ES-I3 (cell line): ENCODE measurements around the gene EYS.

Source experiments
- H3K36me3 ChIP-seq: 2 replicates; pipeline ENCODE4 v1.6.1; 2013; ENCODE audit warnings: mild to moderate bottlenecking, low read length, control low read depth, moderate library complexity; ENCODE audit not compliant: insufficient read depth
- H3K4me1 ChIP-seq: 2 replicates; pipeline ENCODE4 v1.6.1; 2013; ENCODE audit warnings: mild to moderate bottlenecking, control low read depth, low read length; ENCODE audit not compliant: insufficient read depth
- H3K9ac ChIP-seq: 2 replicates; pipeline ENCODE4 v1.6.1; 2013; ENCODE audit warnings: low read depth, mild to moderate bottlenecking, low read length, moderate library complexity
- H3K9me3 ChIP-seq: 2 replicates; pipeline ENCODE4 v1.6.1; 2013; ENCODE audit warnings: mild to moderate bottlenecking, low read length, moderate library complexity; ENCODE audit not compliant: control insufficient read depth, insufficient read depth

Gene EYS

GRCh38 chr6:64672131-64672530 lies 1034.9 kb downstream of the EYS start:
- no peaks in the 10 kb centered on the region for H3K4me1 ChIP-seq
- H3K36me3 ChIP-seq, result no peaks in the 10 kb centered on the region
- no peaks in the 10 kb centered on the region for H3K9me3 ChIP-seq
- H3K9ac ChIP-seq, result no peak overlapping the region

- H3K9ac ChIP-seq, result no peak overlapping the region
- no peaks in the 10 kb centered on the region for H3K36me3 ChIP-seq
- H3K9me3 ChIP-seq, result no peaks in the 10 kb centered on the region
- H3K4me1 ChIP-seq, result no peaks in the 10 kb centered on the region
Observed at GRCh38 chr6:64665137-64665536, 1041.9 kb downstream of the EYS start.

GRCh38 chr6:64664480-64664879 lies 1042.5 kb downstream of the EYS start:
- Histone ChIP-seq H3K36me3 (no peaks in the 10 kb centered on the region), H3K9ac (no peak overlapping the region), H3K9me3 (no peaks in the 10 kb centered on the region), H3K4me1 (no peaks in the 10 kb centered on the region)

- H3K9me3 ChIP-seq, result no peaks in the 10 kb centered on the region
- no peaks in the 10 kb centered on the region for H3K36me3 ChIP-seq
- no peak overlapping the region for H3K9ac ChIP-seq
- H3K4me1 ChIP-seq, result no peaks in the 10 kb centered on the region
Observed at GRCh38 chr6:64644024-64644423, 1063.0 kb downstream of the EYS start.

- no peak overlapping the region for H3K9ac ChIP-seq
- H3K36me3 ChIP-seq, result no peaks in the 10 kb centered on the region
- H3K9me3 ChIP-seq, result no peaks in the 10 kb centered on the region
- H3K4me1 ChIP-seq, result no peaks in the 10 kb centered on the region
Observed at GRCh38 chr6:64630901-64631300, 1076.1 kb downstream of the EYS start.

- Histone ChIP-seq H3K4me1 (no peaks in the 10 kb centered on the region), H3K9me3 (no peaks in the 10 kb centered on the region), H3K36me3 (no peaks in the 10 kb centered on the region), H3K9ac (no peak overlapping the region)
Observed at GRCh38 chr6:64622944-64623343, 1084.1 kb downstream of the EYS start.

GRCh38 chr6:64602993-64603392 lies 1104.0 kb downstream of the EYS start:
- Histone ChIP-seq H3K9me3 (no peaks in the 10 kb centered on the region), H3K9ac (no peak overlapping the region), H3K36me3 (no peaks in the 10 kb centered on the region), H3K4me1 (no peaks in the 10 kb centered on the region)

- H3K36me3 ChIP-seq, result no peaks in the 10 kb centered on the region
- H3K9me3 ChIP-seq, result no peaks in the 10 kb centered on the region
- no peaks in the 10 kb centered on the region for H3K4me1 ChIP-seq
- H3K9ac ChIP-seq, result no peak overlapping the region
Observed at GRCh38 chr6:64591676-64592036, 1115.4 kb downstream of the EYS start.

- no peaks in the 10 kb centered on the region for H3K4me1 ChIP-seq
- H3K9ac ChIP-seq, result no peak overlapping the region
- H3K9me3 ChIP-seq, result no peaks in the 10 kb centered on the region
- H3K36me3 ChIP-seq, result no peaks in the 10 kb centered on the region
Observed at GRCh38 chr6:64590965-64591675, 1115.9 kb downstream of the EYS start.

GRCh38 chr6:64589961-64590360 lies 1117.1 kb downstream of the EYS start:
- Histone ChIP-seq H3K4me1 (no peaks in the 10 kb centered on the region), H3K9ac (no peak overlapping the region), H3K36me3 (no peaks in the 10 kb centered on the region), H3K9me3 (no peaks in the 10 kb centered on the region)

- no peak overlapping the region for H3K9ac ChIP-seq
- no peaks in the 10 kb centered on the region for H3K36me3 ChIP-seq
- no peaks in the 10 kb centered on the region for H3K4me1 ChIP-seq
- no peaks in the 10 kb centered on the region for H3K9me3 ChIP-seq
Observed at GRCh38 chr6:64580346-64580745, 1126.7 kb downstream of the EYS start.

- Histone ChIP-seq H3K9ac (no peak overlapping the region), H3K4me1 (no peaks in the 10 kb centered on the region), H3K36me3 (no peaks in the 10 kb centered on the region), H3K9me3 (no peaks in the 10 kb centered on the region)
Observed at GRCh38 chr6:64553249-64553786, 1153.7 kb downstream of the EYS start.

GRCh38 chr6:64547594-64548268 lies 1159.3 kb downstream of the EYS start:
- Histone ChIP-seq H3K9me3 (no peaks in the 10 kb centered on the region), H3K9ac (no peak overlapping the region), H3K4me1 (no peaks in the 10 kb centered on the region), H3K36me3 (no peaks in the 10 kb centered on the region)

GRCh38 chr6:64539917-64540316 lies 1167.1 kb downstream of the EYS start:
- Histone ChIP-seq H3K9ac (no peak overlapping the region), H3K4me1 (no peaks in the 10 kb centered on the region), H3K36me3 (no peaks in the 10 kb centered on the region), H3K9me3 (no peaks in the 10 kb centered on the region)

- no peaks in the 10 kb centered on the region for H3K9me3 ChIP-seq
- H3K4me1 ChIP-seq, result no peaks in the 10 kb centered on the region
- no peaks in the 10 kb centered on the region for H3K36me3 ChIP-seq
- no peak overlapping the region for H3K9ac ChIP-seq
Observed at GRCh38 chr6:64538722-64539121, 1168.3 kb downstream of the EYS start.
